T-helper 9 cell (primary cell): ENCODE results near the gene BTAF1.
"Not testable (repeated sequence)": the region's sequence is repeated elsewhere in the genome, so short reads cannot be mapped to it uniquely, and the experiment has no call there.

ENCODE experiments used
- DNase-seq: peaks from one replicate; pipeline ENCODE4 v3.0.0-alpha.2; 2020
- total RNA-seq, 2 donors: gene quantifications; one replicate each; lab custom pipeline; 2026; lab: John Stamatoyannopoulos, UW

Gene BTAF1
- total RNA-seq: 234 to 326 reads per million in 2 donors

- peak; percentile 84 for DNase-seq
Observed at GRCh38 chr10:91923371-91924211, at the start of gene BTAF1. BTAF1 (plus strand) TSS chr10:91923770; CDS start chr10:91924077, 307 bp downstream.

- DNase-seq: no peak
Observed at GRCh38 chr10:91875156-91875555, 48.4 kb upstream of the BTAF1 start.

- DNase-seq: no peak
Observed at GRCh38 chr10:91875779-91876178, 47.8 kb upstream of the BTAF1 start.

GRCh38 chr10:91879515-91880170 lies 43.9 kb upstream of the BTAF1 start:
- no peak for DNase-seq

- DNase-seq: no peak
Observed at GRCh38 chr10:91880310-91880709, 43.3 kb upstream of the BTAF1 start.

- no peak for DNase-seq
Observed at GRCh38 chr10:91883549-91884444, 39.8 kb upstream of the BTAF1 start.

- no peak for DNase-seq
Observed at GRCh38 chr10:91884536-91884935, 39.0 kb upstream of the BTAF1 start.

GRCh38 chr10:91885362-91886079 lies 38.0 kb upstream of the BTAF1 start:
- DNase-seq: no peak

GRCh38 chr10:91886954-91887271 lies 36.7 kb upstream of the BTAF1 start:
- DNase-seq: no peak

- no peak for DNase-seq
Observed at GRCh38 chr10:91887272-91888076, 36.1 kb upstream of the BTAF1 start.

GRCh38 chr10:91891125-91892001 lies 32.2 kb upstream of the BTAF1 start:
- no peak for DNase-seq

- DNase-seq: no peak
Observed at GRCh38 chr10:91893051-91893450, 30.5 kb upstream of the BTAF1 start.

GRCh38 chr10:91894261-91894685 lies 29.3 kb upstream of the BTAF1 start:
- DNase-seq: not testable (repeated sequence)

- no peak for DNase-seq
Observed at GRCh38 chr10:91896212-91896756, 27.3 kb upstream of the BTAF1 start.

- DNase-seq: no peak
Observed at GRCh38 chr10:91897421-91897820, 26.1 kb upstream of the BTAF1 start.

GRCh38 chr10:91901784-91902677 lies 21.5 kb upstream of the BTAF1 start:
- DNase-seq: no peak

- no peak for DNase-seq
Observed at GRCh38 chr10:91907033-91907594, 16.5 kb upstream of the BTAF1 start.

GRCh38 chr10:91907914-91908336 lies 15.6 kb upstream of the BTAF1 start:
- DNase-seq: no peak
